Stimulated activated naive CD4-positive, alpha-beta T cell treated with Interleukin-2 at 50 U/mL for 16 hours (primary cell): ENCODE data around the gene CKAP4.
"Not testable (repeated sequence)": the region's sequence is repeated elsewhere in the genome, so short reads cannot be mapped to it uniquely, and the experiment has no call there.

Source experiments
- DNase-seq: peaks from one replicate; lab custom pipeline; 2025; lab: John Stamatoyannopoulos, UW

Gene CKAP4

DNA sequence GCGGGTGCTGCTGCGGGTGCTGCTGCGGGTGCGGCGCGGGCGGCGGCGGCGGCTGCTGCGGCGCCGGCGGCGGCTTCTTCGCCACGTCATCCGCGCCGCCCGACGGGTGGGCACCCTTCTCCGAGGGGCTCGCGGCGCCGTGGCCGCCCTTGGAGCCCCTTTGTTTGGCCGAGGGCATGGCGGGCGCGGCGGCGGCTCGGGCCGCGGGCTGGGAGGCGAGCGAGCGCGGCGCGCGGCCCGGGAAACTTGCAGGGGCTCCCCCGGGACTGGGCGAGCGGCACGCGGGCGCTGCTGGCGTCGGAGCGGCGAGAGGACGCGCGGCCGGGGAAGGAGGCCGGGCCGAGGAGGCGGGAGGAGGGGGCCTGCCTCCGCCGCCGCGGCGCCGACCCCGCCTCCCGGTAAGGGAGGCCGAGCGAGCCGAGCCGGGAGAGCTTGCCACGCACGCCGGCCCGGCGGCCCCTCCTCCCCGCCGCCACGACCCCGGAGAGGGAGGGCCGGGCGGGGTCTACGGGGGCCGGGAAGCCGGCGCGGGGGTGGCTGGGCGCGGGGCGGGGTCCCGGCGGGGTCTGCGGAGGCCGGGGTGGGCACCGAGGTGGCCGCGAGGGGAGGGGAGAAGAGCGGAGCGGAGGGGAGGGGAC is at the start of gene CKAP4:
CKAP4 (minus strand) TSS at position 347 of the 638 bp plus-strand sequence; CDS start at position 178, 169 bp downstream.
- peak; percentile 45 for DNase-seq

DNA sequence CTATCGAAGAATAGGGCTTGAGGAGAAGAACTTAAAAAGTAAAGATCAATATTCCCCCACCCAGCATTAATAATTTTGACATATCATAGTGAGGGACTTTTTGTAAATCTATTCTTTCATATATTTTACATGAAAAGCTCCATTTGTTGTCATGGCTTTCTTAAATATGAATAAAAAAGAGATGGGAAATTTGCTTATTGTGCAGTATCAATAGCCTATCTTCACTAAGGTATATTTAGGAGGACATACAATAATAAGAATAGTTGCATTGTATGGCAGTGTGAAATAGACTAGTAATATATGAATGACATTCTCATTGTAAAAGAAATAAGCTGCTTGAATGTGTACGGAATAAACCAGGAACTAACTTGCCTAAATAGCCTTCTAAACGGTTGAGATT is 49.3 kb upstream of the CKAP4 start:
- no peak for DNase-seq

DNA sequence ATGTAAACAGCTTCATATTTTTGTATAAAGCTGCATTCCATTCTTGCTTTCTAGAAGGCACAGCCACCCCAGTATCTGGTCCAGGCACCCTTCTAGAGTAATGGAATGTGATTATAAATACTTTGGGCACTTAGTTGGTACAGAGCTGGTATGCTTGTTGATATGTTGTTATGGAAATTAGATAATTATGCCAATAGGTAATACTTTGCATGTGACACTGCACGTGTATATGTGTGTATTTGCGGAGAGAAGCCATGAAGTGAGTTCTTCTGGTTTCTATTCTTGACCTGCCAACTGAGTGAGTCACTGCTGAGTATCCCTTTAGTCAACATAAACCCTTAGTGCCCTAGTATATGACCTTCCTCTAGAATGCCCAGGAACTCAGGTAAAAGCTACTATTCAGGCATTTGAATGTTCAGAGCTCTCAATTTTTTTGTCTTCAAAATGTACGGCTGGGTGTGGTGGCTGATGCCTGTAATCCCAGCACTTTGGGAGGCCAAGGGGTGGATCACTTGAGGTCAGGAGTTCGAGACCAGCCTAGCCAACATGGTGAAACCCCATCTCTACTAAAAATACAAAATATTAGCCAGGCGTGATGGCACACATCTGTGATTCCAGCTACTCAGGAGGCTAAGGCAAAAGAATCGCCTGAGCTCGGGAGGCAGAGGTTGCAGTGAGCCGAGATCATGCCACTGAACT is 48.5 kb upstream of the CKAP4 start:
- DNase-seq: no peak

DNA sequence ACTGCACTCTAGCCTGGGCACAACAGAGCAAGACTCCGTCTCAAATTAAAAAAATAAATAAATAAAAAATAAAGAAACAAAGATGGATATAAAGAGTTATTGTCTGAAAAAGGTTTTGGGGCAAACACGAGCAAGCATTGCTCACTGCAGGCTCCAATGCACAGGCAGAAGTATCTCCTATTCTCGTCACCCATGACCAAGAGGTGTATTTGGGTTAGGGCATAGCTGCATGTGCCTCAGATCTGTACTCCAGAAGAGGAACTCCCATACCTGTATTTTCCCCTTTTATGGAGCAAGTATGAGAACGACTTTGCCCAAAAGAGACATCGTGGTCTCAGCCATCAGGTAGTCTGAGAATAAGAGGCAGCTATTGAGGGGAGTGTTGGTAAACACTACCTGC is 44.5 kb upstream of the CKAP4 start:
- no peak for DNase-seq

DNA sequence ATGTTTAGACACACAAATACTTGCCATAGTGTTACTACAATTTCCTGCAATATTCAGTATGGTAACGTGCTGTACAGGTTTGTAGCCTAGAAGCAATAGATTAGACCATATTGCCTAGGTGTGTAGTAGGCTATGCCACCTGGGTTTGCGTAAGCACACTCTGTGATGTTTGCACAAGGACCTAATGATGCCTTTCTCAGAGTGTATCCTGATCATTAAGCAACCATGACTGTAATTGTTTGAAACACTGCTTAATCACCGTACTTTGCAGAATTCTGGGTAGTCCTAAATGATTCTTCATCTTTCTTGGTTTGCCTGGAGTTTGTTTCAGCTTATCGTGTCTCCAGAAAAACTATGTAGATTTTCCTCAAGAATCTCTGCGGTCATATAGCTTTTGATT is 43.5 kb upstream of the CKAP4 start:
- DNase-seq: no peak

DNA sequence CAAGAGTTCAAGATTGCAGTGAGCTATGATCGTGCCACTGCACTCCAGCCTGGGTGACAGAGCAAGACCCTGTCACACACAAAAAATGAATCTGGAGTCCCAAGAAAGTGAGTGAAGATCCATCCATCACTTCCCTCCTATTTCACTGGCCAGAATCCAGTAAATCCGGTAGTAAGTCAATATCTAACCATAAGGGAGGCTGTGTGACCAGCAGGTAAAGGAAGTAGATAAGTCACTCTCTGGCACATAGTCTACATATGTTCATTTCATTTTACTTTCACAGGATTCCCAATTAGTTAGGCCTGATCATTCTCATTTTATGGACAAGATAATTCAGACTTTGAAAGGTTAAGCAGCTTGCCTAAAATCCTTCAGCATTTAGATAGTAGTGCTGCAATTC is 42.8 kb upstream of the CKAP4 start:
- no peak for DNase-seq

DNA sequence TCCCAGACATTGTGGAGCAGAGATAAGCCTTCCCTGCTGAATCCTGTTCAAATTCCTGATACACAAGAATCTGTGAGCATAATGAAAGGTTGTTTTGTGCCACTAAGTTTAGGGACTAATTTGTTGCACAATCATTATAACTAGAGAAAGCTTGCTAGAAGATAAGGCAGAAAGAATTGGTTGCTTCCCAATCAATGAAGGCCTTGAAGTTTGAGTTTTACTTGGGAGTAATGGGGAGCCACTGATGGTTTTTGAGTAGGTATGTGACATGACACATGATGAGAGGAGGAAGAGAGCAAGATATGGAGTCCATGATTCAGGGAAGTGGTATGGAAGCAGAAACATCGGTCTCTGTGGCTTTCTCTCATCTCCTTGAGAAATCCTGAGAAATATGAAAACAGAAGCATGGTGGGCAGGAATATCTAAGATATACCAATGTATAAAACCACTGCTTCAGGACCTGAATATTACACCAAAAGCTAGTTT is 41.4 kb upstream of the CKAP4 start:
- no peak for DNase-seq

DNA sequence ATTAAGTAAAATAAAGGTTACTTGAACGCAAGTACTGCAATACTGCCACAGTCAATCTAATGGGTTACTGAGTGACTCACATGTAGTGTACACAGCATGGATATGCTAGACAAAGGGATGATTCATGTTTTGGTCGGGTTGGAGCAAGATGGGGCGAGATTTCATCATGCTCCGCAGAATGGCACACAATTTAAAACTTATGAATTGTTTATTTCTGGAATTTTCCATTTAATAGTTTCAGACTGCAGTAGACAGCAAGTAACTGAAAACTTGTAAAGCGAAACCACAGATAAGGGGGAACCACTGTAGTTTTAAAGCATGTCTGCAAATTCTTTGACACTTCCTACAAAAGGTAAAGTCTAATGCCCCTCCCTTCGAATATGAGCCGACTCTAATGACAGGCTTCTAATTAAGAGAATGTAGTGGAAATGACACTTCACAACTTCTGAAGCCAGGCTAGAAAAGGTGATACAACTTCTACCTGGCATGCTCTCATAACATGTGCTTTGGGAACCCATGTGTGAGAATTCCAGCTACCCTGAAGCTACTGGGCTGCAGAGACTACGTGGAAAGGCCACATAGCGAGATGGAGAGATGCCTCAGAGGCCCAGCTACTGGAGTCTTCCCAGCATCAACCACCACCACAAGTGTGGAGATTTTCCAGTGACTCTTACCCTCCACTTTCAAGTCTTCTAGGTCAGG is 40.8 kb upstream of the CKAP4 start:
- peak; percentile 24 for DNase-seq

DNA sequence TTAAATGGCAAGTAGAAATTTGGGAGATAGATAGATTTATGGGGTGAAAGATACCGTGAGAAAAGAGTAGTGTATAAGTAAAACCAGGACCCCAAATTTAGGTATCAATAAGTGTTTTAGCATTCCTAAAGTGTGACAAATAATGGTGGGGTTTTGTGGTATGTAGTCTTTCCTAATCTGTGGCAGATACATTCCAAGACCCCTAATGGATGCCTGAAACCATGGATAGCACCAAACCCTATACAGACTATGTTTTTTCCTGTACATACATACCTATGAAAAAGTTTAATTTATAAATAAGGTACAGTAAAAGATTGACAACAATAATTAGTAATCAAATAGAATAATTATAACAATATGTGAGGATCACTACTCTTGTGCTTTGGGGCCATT is 40.3 kb upstream of the CKAP4 start:
- no peak for DNase-seq

GRCh38 chr12:106287364-106287763 is 39.5 kb upstream of the CKAP4 start:
- DNase-seq: no peak

DNA sequence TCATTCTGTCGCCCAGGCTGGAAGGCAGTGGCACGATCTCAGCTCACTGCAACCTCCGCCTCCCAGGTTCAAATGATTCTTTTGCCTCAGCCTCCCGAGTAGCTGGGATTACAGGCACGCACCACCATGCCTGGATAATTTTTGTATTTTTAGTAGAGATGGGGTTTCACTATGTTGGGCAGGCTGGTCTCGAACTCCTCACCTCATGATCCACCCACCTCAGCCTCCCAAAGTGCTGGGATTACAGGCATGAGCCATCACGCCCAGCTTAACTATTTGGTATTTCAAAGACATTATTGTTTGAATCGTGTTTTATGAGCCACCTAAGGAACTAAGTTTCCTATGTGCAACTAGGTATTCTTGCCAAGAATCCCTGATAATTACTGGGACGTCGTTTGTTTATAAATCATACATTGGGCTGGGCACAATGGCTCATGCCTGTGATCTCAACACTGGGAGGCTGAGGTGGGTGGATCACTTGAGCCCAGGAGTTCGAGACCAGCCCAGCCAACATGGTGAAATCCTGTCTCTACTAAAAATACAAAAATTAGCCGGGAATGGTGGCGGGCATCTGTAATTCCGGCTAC is 38.8 kb upstream of the CKAP4 start:
- DNase-seq: not testable (repeated sequence)

GRCh38 chr12:106285982-106286381 is 38.2 kb upstream of the CKAP4 start:
- DNase-seq: no peak

DNA sequence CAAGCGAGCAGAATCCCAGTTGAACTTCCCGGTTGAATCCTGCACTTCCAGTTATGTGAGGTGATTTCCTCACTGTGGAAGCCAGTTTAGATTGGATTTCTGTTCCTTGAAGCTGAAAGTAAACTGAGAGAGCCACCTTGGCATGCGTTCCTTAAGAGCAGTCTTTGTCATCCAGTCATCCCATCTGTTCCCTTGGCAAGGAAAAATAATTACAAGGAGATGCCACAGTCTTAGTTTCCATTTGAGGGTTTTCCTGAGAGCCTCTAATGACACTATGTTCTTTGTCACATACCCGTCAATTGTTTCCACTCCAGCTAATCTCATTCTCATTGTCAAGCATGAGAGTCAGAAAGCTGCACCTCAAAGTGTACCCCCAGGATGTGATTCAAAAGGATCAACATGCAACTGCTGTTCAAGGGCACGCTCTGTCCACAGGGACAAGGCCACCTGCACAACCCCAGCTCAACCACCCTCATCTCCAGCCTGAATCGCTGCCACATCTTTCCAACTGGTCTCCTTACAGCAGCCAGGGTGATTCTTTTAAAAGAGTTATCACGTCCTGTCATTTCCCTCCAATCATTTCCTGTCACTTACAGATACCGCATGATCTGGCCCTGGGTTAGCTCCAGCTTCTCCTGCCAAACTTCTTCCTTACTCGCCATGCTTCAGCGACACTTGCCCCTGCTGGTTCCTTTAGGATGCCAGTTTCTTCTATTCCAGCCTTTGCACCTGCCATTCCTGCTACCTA is 36.7 kb upstream of the CKAP4 start:
- no peak for DNase-seq

GRCh38 chr12:106282457-106283097 is 34.8 kb upstream of the CKAP4 start:
- peak; percentile 16 for DNase-seq

DNA sequence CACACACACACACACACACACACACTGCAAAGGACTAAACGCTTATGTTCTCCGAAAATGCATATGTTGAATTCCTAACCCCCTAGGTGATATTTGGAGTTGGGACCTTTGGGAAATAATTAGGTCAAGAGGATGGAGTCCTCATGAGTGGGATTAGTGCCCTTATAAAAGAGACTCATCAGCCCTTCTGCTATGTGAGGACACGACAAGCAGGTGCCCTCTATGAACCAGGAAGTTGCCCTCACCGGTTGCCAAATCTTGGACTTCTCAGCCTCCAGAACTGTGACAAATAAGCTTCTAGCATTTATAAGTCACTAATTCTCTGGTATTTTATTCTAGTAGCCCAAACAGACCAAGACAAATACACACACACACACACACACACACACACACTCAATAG is 34.0 kb upstream of the CKAP4 start:
- DNase-seq: no peak

DNA sequence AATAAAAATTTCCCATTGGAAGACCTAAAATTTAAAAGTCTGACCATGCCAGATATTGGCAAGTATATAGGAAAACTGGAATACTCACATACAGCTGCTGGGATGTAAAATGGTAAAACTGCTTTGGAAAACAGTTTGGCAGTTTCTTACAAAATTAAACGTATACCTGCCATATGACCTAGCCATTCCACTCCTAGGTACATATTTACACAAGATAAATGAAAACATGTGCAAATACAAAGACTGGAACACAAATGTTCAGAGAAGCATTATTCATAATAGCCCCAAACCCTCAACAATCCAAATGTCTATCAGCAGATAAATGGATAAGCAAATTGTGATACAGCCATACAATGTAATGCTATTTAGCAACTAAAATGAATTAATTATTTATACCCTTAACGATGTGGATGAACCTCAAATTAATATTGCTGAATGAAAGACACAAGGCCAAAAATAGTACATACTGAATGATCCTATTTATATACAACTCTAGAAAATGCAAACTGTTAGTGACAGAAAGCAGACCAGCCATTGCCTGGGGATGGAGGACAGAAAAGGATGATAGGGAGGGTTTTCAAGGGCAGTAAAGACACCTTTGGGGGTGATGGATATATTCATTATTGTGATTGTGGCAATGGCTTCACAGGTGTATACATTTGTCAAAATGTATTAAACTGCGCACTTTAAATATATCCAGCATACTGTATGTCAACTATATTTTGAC is 33.4 kb upstream of the CKAP4 start:
- no peak for DNase-seq

DNA sequence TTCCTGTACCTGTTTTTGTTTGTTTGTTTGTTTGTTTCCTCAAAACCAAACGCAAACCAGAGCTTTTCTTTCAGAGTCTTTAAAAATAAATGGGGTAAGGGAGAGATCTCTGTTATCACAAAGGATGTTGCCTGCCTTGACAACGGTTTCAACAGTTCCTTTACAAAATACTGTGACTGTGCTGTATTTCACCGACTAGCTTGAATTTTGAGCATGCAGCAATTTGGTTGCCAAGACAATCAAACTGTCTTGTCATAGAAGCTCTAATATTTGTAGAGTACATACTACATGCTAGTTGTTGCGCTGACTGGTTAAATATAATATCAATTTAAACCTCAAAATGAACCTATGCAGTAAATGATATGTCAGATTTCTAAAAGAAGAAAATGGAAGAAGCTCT is 32.3 kb upstream of the CKAP4 start:
- DNase-seq: no peak

DNA sequence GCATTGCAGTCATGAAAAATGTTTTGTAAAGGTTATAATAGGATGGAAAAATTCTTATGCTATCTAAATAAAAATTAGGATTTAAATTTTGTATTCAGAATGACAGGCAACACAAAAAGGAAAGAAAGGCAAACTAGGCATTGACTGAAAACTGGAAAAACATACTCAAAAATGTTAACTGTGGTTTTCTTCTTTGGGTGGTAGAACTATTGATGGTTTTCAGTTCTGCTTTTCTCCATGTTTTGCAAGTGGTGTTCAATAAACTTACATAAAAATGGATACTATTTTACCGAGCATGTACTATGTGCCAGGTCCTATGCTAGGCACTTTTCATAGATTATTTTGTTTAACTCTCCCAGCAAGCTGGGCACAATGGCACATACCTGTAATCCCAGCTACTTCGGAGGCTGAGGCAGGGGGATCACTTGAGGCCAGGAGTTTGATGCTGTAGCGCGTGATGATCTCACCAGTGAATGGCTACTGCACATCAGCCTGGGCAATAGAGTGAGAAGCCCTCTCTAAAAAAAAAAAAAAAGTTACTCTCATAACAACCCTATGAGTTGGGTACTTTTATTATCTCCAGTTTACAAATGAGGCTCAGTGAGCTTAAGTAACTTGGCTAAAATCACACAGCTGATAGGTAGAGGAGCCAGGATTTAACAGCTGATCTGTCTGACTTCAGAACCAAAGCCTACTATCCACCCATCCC is 28.4 kb upstream of the CKAP4 start:
- DNase-seq: no peak

- no peak for DNase-seq
These were observed 27.6 kb upstream of the CKAP4 start for GRCh38 chr12:106275458-106275857.

GRCh38 chr12:106274575-106275121 is 26.8 kb upstream of the CKAP4 start:
- DNase-seq: no peak
